ENCODE results near the gene NHSL1.

The NHSL1 gene

GRCh38 chr6:138439546-138439945 is 59.7 kb downstream of the NHSL1 start:
- no peaks in the 10 kb centered on the region for H3K9me2 ChIP-seq (ENCODE audit: low read depth, low read length)
- no peaks in the 10 kb centered on the region for H3K79me2 ChIP-seq (ENCODE audit: insufficient read depth, low read length)
- H3K9me3 ChIP-seq (ENCODE audit: low read length) = no peaks in the 10 kb centered on the region
- no peak overlapping the region for H3K27ac ChIP-seq (ENCODE audit: low read depth, low read length, poor library complexity, severe bottlenecking)
- H3K27me3 ChIP-seq (ENCODE audit: insufficient read depth, low read length) = peaks cover 5% of the 10 kb centered on the region; the same call in 1 of the 2 replicates
- no peaks in the 10 kb centered on the region for H4K20me1 ChIP-seq (ENCODE audit: insufficient read depth, low read length)
- no peak overlapping the region for H2AFZ ChIP-seq (ENCODE audit: low read length)
- TF ChIP-seq EZH2 (IDR thresholded peaks at IDR 0.05; ENCODE audit: borderline replicate concordance, low read length) (no peak), CTCF (IDR thresholded peaks at IDR 0.05; ENCODE audit: low read length) (no peak)
- H3K9ac ChIP-seq (ENCODE audit: low read length) = no peak overlapping the region
- no peak overlapping the region for H3K4me2 ChIP-seq (ENCODE audit: low read length)
- no peaks in the 10 kb centered on the region for H3K4me1 ChIP-seq (ENCODE audit: insufficient read depth, low read length, severe bottlenecking)
- H3K36me3 ChIP-seq (ENCODE audit: insufficient read depth, low read length) = no peaks in the 10 kb centered on the region
- no peak overlapping the region for H3K4me3 ChIP-seq (ENCODE audit: low read depth, low read length, poor library complexity, severe bottlenecking)
- no peaks in the 10 kb centered on the region for H3F3A ChIP-seq (ENCODE audit: insufficient read depth, low read length)

GRCh38 chr6:138434925-138435324 is 64.4 kb downstream of the NHSL1 start:
- H3K27ac ChIP-seq (ENCODE audit: low read depth, low read length, poor library complexity, severe bottlenecking) = no peak overlapping the region
- H3K4me2 ChIP-seq (ENCODE audit: low read length) = no peak overlapping the region
- no peak overlapping the region for H3K4me3 ChIP-seq (ENCODE audit: low read depth, low read length, poor library complexity, severe bottlenecking)
- no peaks in the 10 kb centered on the region for H3K9me3 ChIP-seq (ENCODE audit: low read length)
- H2AFZ ChIP-seq (ENCODE audit: low read length) = no peak overlapping the region
- no peak for TF ChIP-seq EZH2 (IDR thresholded peaks at IDR 0.05; ENCODE audit: borderline replicate concordance, low read length)
- TF ChIP-seq CTCF (IDR thresholded peaks at IDR 0.05; ENCODE audit: low read length) = no peak
- no peaks in the 10 kb centered on the region for H3K4me1 ChIP-seq (ENCODE audit: insufficient read depth, low read length, severe bottlenecking)
- peaks cover 5% of the 10 kb centered on the region; the same call in 1 of the 2 replicates for H3K27me3 ChIP-seq (ENCODE audit: insufficient read depth, low read length)
- no peaks in the 10 kb centered on the region for H3K9me2 ChIP-seq (ENCODE audit: low read depth, low read length)
- H3F3A ChIP-seq (ENCODE audit: insufficient read depth, low read length) = no peaks in the 10 kb centered on the region
- no peaks in the 10 kb centered on the region for H3K36me3 ChIP-seq (ENCODE audit: insufficient read depth, low read length)
- no peaks in the 10 kb centered on the region for H3K79me2 ChIP-seq (ENCODE audit: insufficient read depth, low read length)
- no peaks in the 10 kb centered on the region for H4K20me1 ChIP-seq (ENCODE audit: insufficient read depth, low read length)
- H3K9ac ChIP-seq (ENCODE audit: low read length) = no peak overlapping the region

GRCh38 chr6:138434096-138434495 is 65.2 kb downstream of the NHSL1 start:
- no peak overlapping the region for H3K27ac ChIP-seq (ENCODE audit: low read depth, low read length, poor library complexity, severe bottlenecking)
- H3K27me3 ChIP-seq (ENCODE audit: insufficient read depth, low read length) = no peaks in the 10 kb centered on the region
- no peaks in the 10 kb centered on the region for H3K4me1 ChIP-seq (ENCODE audit: insufficient read depth, low read length, severe bottlenecking)
- no peak overlapping the region for H2AFZ ChIP-seq (ENCODE audit: low read length)
- no peaks in the 10 kb centered on the region for H3K9me3 ChIP-seq (ENCODE audit: low read length)
- H4K20me1 ChIP-seq (ENCODE audit: insufficient read depth, low read length) = no peaks in the 10 kb centered on the region
- no peaks in the 10 kb centered on the region for H3K9me2 ChIP-seq (ENCODE audit: low read depth, low read length)
- H3F3A ChIP-seq (ENCODE audit: insufficient read depth, low read length) = no peaks in the 10 kb centered on the region
- H3K79me2 ChIP-seq (ENCODE audit: insufficient read depth, low read length) = no peaks in the 10 kb centered on the region
- no peak overlapping the region for H3K9ac ChIP-seq (ENCODE audit: low read length)
- no peaks in the 10 kb centered on the region for H3K36me3 ChIP-seq (ENCODE audit: insufficient read depth, low read length)
- H3K4me2 ChIP-seq (ENCODE audit: low read length) = no peak overlapping the region
- TF ChIP-seq EZH2 (IDR thresholded peaks at IDR 0.05; ENCODE audit: borderline replicate concordance, low read length) (no peak), CTCF (IDR thresholded peaks at IDR 0.05; ENCODE audit: low read length) (no peak)
- no peak overlapping the region for H3K4me3 ChIP-seq (ENCODE audit: low read depth, low read length, poor library complexity, severe bottlenecking)
